ENCODE data around the gene RBMXL2. TPM values are rescaled to one million over a fixed set of nuclear protein-coding genes. Genes with fewer than 3 reads are reported as not detected.

The RBMXL2 gene
- total RNA-seq, 1 experiment from 2014 or later: 0.10 TPM

GRCh38 chr11:7089328-7090251 is 792 bp downstream of the RBMXL2 start:
- intact Hi-C loops (cut with micrococcal nuclease; ENCODE audit: unreplicated experiment): loop anchor here (10.0 kb wide), 2 partner anchors 275 to 895 kb away; partner anchors contain the start of gene EIF3F
- ATAC-seq (no peak), DNase-seq (ENCODE audit: low read depth, low spot score) (no peak)
- in situ Hi-C loops (cut with HindIII; ENCODE audit: low pct_unique_long_range_greater_than_20kb, low sequenced_read_pairs): no loop called here
- H3K4me1 ChIP-seq (ENCODE audit: control insufficient read depth, insufficient read depth, low read length): no peaks in the 10 kb centered on the region
- peaks cover 4% of the 10 kb centered on the region; the same call in 1 of the 2 replicates for H3K9me3 ChIP-seq (ENCODE audit: control insufficient read depth, insufficient read depth, low read depth, low read length)
- ChIA-PET CTCF (no interaction called here), POLR2A (no interaction called here)
- H3K36me3 ChIP-seq (ENCODE audit: control insufficient read depth, insufficient read depth, low read length): no peaks in the 10 kb centered on the region
- TF ChIP-seq SIN3A (IDR thresholded peaks at IDR 0.05; ENCODE audit: borderline replicate concordance, insufficient read depth, low read depth, low read length) (no peak), CTCF (IDR thresholded peaks at IDR 0.05) (no peak), TCF7L2 (IDR thresholded peaks at IDR 0.05; ENCODE audit: low read depth, low read length) (no peak), POLR2AphosphoS5 (IDR thresholded peaks at IDR 0.05; ENCODE audit: low read depth, low read length) (no peak)
- TF ChIP-seq, protein P1, sequence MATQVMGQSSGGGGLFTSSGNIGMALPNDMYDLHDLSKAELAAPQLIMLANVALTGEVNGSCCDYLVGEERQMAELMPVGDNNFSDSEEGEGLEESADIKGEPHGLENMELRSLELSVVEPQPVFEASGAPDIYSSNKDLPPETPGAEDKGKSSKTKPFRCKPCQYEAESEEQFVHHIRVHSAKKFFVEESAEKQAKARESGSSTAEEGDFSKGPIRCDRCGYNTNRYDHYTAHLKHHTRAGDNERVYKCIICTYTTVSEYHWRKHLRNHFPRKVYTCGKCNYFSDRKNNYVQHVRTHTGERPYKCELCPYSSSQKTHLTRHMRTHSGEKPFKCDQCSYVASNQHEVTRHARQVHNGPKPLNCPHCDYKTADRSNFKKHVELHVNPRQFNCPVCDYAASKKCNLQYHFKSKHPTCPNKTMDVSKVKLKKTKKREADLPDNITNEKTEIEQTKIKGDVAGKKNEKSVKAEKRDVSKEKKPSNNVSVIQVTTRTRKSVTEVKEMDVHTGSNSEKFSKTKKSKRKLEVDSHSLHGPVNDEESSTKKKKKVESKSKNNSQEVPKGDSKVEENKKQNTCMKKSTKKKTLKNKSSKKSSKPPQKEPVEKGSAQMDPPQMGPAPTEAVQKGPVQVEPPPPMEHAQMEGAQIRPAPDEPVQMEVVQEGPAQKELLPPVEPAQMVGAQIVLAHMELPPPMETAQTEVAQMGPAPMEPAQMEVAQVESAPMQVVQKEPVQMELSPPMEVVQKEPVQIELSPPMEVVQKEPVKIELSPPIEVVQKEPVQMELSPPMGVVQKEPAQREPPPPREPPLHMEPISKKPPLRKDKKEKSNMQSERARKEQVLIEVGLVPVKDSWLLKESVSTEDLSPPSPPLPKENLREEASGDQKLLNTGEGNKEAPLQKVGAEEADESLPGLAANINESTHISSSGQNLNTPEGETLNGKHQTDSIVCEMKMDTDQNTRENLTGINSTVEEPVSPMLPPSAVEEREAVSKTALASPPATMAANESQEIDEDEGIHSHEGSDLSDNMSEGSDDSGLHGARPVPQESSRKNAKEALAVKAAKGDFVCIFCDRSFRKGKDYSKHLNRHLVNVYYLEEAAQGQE (IDR thresholded peaks at IDR 0.05; ENCODE audit: insufficient read depth in 1 of 2, low read depth in 2 of 2, low read length in 1 of 2): no peak
- H3K4me3 ChIP-seq (ENCODE audit: low read depth in 2 of 2, low read length in 2 of 2): no peak overlapping the region
- H3K27ac ChIP-seq (ENCODE audit: low read length): no peak overlapping the region
- no TSS peak for BruUV-seq (replicated peaks)
- peaks cover 34% of the 10 kb centered on the region; the same call in 1 of the 2 replicates for H3K27me3 ChIP-seq (ENCODE audit: control insufficient read depth, insufficient read depth, low read length)

DNA sequence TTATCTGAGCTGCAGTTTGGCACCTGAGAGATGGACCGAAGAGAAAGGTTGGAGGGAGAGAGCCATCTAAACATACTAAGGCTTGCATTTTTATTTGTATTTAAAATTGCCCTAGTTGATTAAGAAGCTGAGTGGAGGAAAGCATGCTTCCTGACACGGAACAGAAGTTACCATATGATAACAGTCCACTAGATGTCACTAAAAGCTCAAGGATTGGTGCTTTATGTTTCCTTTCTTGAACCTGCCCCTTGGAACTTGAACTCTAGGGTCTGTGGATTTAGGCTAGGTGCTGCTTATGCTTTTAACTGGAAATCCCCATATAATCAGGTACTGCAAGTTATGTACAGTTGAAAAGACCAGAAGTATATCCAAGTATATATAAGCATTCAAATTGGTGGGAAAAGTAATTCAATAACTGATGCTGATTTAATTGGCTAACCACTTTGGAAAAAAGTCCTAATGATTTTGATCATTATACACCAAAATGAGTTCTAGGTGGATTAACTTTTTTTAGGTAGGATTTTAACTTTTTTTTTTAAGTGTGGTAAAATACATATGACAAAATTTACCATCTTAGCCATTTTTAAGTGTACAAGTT is 9.5 kb downstream of the RBMXL2 start:
- no TSS peak for BruUV-seq (replicated peaks)

More for the DNA sequence above, 9.5 kb downstream of the RBMXL2 start:
- Histone ChIP-seq H3K27ac (ENCODE audit: low read length) (no peak overlapping the region), H3K27me3 (ENCODE audit: control insufficient read depth, insufficient read depth, low read length) (peaks cover 24% of the 10 kb centered on the region), H3K4me3 (ENCODE audit: low read depth in 2 of 2, low read length in 2 of 2) (no peak overlapping the region), H3K4me1 (ENCODE audit: control insufficient read depth, insufficient read depth, low read length) (no peaks in the 10 kb centered on the region; the same call in 1 of the 2 replicates), H3K36me3 (ENCODE audit: control insufficient read depth, insufficient read depth, low read length) (no peaks in the 10 kb centered on the region), H3K9me3 (ENCODE audit: control insufficient read depth, insufficient read depth, low read depth, low read length) (no peaks in the 10 kb centered on the region)
- peak; percentile 78 for DNase-seq (ENCODE audit: low read depth, low spot score)
- ATAC-seq: peak; percentile 97
- ChIA-PET CTCF (interaction anchor here (0.5 to 1.9 kb wide), 8 partner anchors 108 to 889 kb away, joined by 3 to 8 read pairs (median 5); partner anchors contain the start of gene EIF3F), POLR2A (no interaction called here)
- intact Hi-C loops (cut with micrococcal nuclease; ENCODE audit: unreplicated experiment) (loop anchor here (2.0 to 10.0 kb wide), 5 partner anchors 180 to 886 kb away; partner anchors contain the start of gene EIF3F), in situ Hi-C loops (cut with HindIII; ENCODE audit: low pct_unique_long_range_greater_than_20kb, low sequenced_read_pairs) (no loop called here)
- no peak for TF ChIP-seq TCF7L2 (IDR thresholded peaks at IDR 0.05; ENCODE audit: low read depth, low read length)
- TF ChIP-seq POLR2AphosphoS5 (IDR thresholded peaks at IDR 0.05; ENCODE audit: low read depth, low read length): no peak
- TF ChIP-seq, protein P1 (IDR thresholded peaks at IDR 0.05; ENCODE audit: insufficient read depth in 1 of 2, low read depth in 2 of 2, low read length in 1 of 2): no peak
- TF ChIP-seq CTCF (IDR thresholded peaks at IDR 0.05): peak; percentile 78
